CD4-positive, CD25-positive, alpha-beta regulatory T cell (primary cell): Measurements from ENCODE around the gene URB2. TPM values are rescaled to one million over a fixed set of nuclear protein-coding genes. Genes with fewer than 3 reads are reported as not detected.

ENCODE experiments used
- ATAC-seq, 2 donors: fragments of 150-1000 bp; cut with Tn5 transposase; one replicate each; pipeline ENCODE4 v1.10.0; 2021; ENCODE audit warnings: low read depth in 2 of 2, moderate number of reproducible peaks in 2 of 2, moderate library complexity in 1 of 2
- DNase-seq, 3 donors: peaks; one replicate each; pipeline versions ENCODE4 v3.0.0 to v3.0.0-alpha.2; 2012 to 2022; ENCODE audit warnings: mixed read lengths in 1 of 3
- H3K27ac ChIP-seq: one replicate; pipeline ENCODE4 v1.7.0; 2013; ENCODE audit warnings: mild to moderate bottlenecking, low read length; ENCODE audit not compliant: insufficient read depth, poor library complexity, severe bottlenecking
- H3K27me3 ChIP-seq: one replicate; pipeline ENCODE4 v1.7.0; 2013; ENCODE audit warnings: low read length; ENCODE audit not compliant: control insufficient read depth, insufficient read depth
- H3K36me3 ChIP-seq: one replicate; pipeline ENCODE4 v1.7.0; 2013; ENCODE audit warnings: mild to moderate bottlenecking, low read length, moderate library complexity; ENCODE audit not compliant: control insufficient read depth, insufficient read depth
- H3K4me1 ChIP-seq: 2 replicates; pipeline ENCODE4 v1.7.0; 2013; ENCODE audit warnings: mild to moderate bottlenecking, low read length; ENCODE audit not compliant: insufficient read depth, control insufficient read depth, poor library complexity, severe bottlenecking
- H3K4me3 ChIP-seq: one replicate; pipeline ENCODE4 v1.7.0; 2013; ENCODE audit warnings: low read depth, mild to moderate bottlenecking, low read length, moderate library complexity
- H3K9me3 ChIP-seq, 2 experiments: 1 replicate in 1 of 2; 2 replicates in 1 of 2; pipeline ENCODE4 v1.7.0; 2013; ENCODE audit warnings: low read length in 2 of 2, mild to moderate bottlenecking in 1 of 2, moderate library complexity in 1 of 2; ENCODE audit not compliant: control insufficient read depth in 2 of 2
- H3K27ac Mint-ChIP-seq, 3 donors: one replicate each; pipeline ENCODE4 v1.8.0; 2020 to 2022; ENCODE audit warnings: mild to moderate bottlenecking in 3 of 3, mixed read lengths in 3 of 3, moderate library complexity in 2 of 3
- H3K27me3 Mint-ChIP-seq: one replicate; pipeline ENCODE4 v1.8.0; 2022; ENCODE audit warnings: mild to moderate bottlenecking, mixed read lengths
- H3K36me3 Mint-ChIP-seq: one replicate; pipeline ENCODE4 v1.8.0; 2020; ENCODE audit warnings: mixed read lengths
- H3K4me1 Mint-ChIP-seq, 4 donors: one replicate each; pipeline ENCODE4 v1.8.0; 2020 to 2022; ENCODE audit warnings: mixed read lengths in 4 of 4, mild to moderate bottlenecking in 1 of 4
- H3K4me3 Mint-ChIP-seq, 4 donors: one replicate each; pipeline ENCODE4 v1.8.0; 2020 to 2022; ENCODE audit warnings: mild to moderate bottlenecking in 4 of 4, mixed read lengths in 4 of 4, moderate library complexity in 3 of 4
- H3K9me3 Mint-ChIP-seq, 7 donors: one replicate each; pipeline ENCODE4 v1.8.0; 2020 to 2022; ENCODE audit warnings: mixed read lengths in 7 of 7, mild to moderate bottlenecking in 3 of 7, moderate library complexity in 2 of 7
- polyA plus RNA-seq, 4 donors: library from polyadenylated mRNA; unstranded; fragments of 300-500 nt; fragmentation: Illumina TruSeq; gene quantifications; one replicate each; pipeline ENCODE4 v1.2.3, GENCODE V29; 2021
- total RNA-seq: library from RNA; stranded (reverse); gene quantifications from one replicate; pipeline ENCODE4 v1.2.3, GENCODE V29; 2022

The URB2 gene
- total and polyA plus RNA-seq, 5 donors from 2014 or later, result 2.9 to 10.4 (median 6.5) TPM

GRCh38 chr1:229650045-229650444 is 24.0 kb downstream of the URB2 start:
- Histone ChIP-seq H3K9me3 (no peaks in the 10 kb centered on the region), H3K36me3 (peaks cover 65% of the 10 kb centered on the region), H3K4me1 (no peaks in the 10 kb centered on the region), H3K4me3 (no peak overlapping the region), H3K27me3 (no peaks in the 10 kb centered on the region), H3K27ac (no peak overlapping the region)
- Mint-ChIP-seq H3K27ac (no peak overlapping the region), H3K4me1 (peaks cover 0 to 2% (median 0%) of the 10 kb centered on the region in 4 donors), H3K27me3 (no peaks in the 10 kb centered on the region), H3K4me3 (no peak overlapping the region), H3K36me3 (peaks cover 50% of the 10 kb centered on the region), H3K9me3 (no peaks in the 10 kb centered on the region)
- ATAC-seq (no peak), DNase-seq (no peak)

GRCh38 chr1:229651546-229651945 is 25.5 kb downstream of the URB2 start:
- H3K9me3 Mint-ChIP-seq, result no peaks in the 10 kb centered on the region
- no peak overlapping the region for H3K4me3 Mint-ChIP-seq
- no peaks in the 10 kb centered on the region for H3K27me3 Mint-ChIP-seq
- H3K4me1 Mint-ChIP-seq, result no peaks in the 10 kb centered on the region
- Histone ChIP-seq H3K4me1 (no peaks in the 10 kb centered on the region), H3K4me3 (no peak overlapping the region), H3K27ac (no peak overlapping the region), H3K9me3 (no peaks in the 10 kb centered on the region), H3K27me3 (no peaks in the 10 kb centered on the region), H3K36me3 (peaks cover 57% of the 10 kb centered on the region)
- H3K27ac Mint-ChIP-seq, result no peak overlapping the region
- no peak for DNase-seq
- peaks cover 50% of the 10 kb centered on the region for H3K36me3 Mint-ChIP-seq
- no peak for ATAC-seq

- Histone ChIP-seq H3K9me3 (no peaks in the 10 kb centered on the region), H3K4me3 (no peak overlapping the region), H3K36me3 (peaks cover 53% of the 10 kb centered on the region), H3K4me1 (no peaks in the 10 kb centered on the region), H3K27ac (no peak overlapping the region), H3K27me3 (no peaks in the 10 kb centered on the region)
- Mint-ChIP-seq H3K4me1 (no peaks in the 10 kb centered on the region), H3K36me3 (peaks cover 41% of the 10 kb centered on the region), H3K9me3 (no peaks in the 10 kb centered on the region), H3K27ac (no peak overlapping the region), H3K4me3 (no peak overlapping the region), H3K27me3 (no peaks in the 10 kb centered on the region)
- DNase-seq (no peak), ATAC-seq (no peak)
These were observed 27.4 kb downstream of the URB2 start for GRCh38 chr1:229653420-229653819.

GRCh38 chr1:229655781-229656180 is 29.7 kb downstream of the URB2 start:
- H3K4me3 Mint-ChIP-seq, result no peak overlapping the region
- H3K27me3 Mint-ChIP-seq, result no peaks in the 10 kb centered on the region
- H3K27ac ChIP-seq, result no peak overlapping the region
- H3K27ac Mint-ChIP-seq, result peak overlapping the region in 1 of 3 donors; percentile 26
- no peaks in the 10 kb centered on the region for H3K27me3 ChIP-seq
- no peak for ATAC-seq
- peaks cover 55% of the 10 kb centered on the region for H3K36me3 ChIP-seq
- peaks cover 37% of the 10 kb centered on the region for H3K36me3 Mint-ChIP-seq
- no peaks in the 10 kb centered on the region for H3K9me3 Mint-ChIP-seq
- H3K9me3 ChIP-seq, result no peaks in the 10 kb centered on the region
- no peaks in the 10 kb centered on the region for H3K4me1 Mint-ChIP-seq
- H3K4me3 ChIP-seq, result no peak overlapping the region
- no peak for DNase-seq
- H3K4me1 ChIP-seq, result no peaks in the 10 kb centered on the region

- no peaks in the 10 kb centered on the region for H3K9me3 ChIP-seq
- no peaks in the 10 kb centered on the region for H3K9me3 Mint-ChIP-seq
- H3K36me3 ChIP-seq, result peaks cover 43% of the 10 kb centered on the region
- H3K27me3 ChIP-seq, result no peaks in the 10 kb centered on the region
- peaks cover 34% of the 10 kb centered on the region for H3K36me3 Mint-ChIP-seq
- peaks cover 0 to 5% (median 2%) of the 10 kb centered on the region in 4 donors for H3K4me1 Mint-ChIP-seq
- H3K4me3 ChIP-seq, result no peak overlapping the region
- no peak for DNase-seq
- no peak for ATAC-seq
- H3K27ac Mint-ChIP-seq, result peak overlapping the region in 1 of 3 donors; percentile 36
- no peak overlapping the region for H3K27ac ChIP-seq
- H3K27me3 Mint-ChIP-seq, result no peaks in the 10 kb centered on the region
- H3K4me3 Mint-ChIP-seq, result no peak overlapping the region
- peaks cover 5% of the 10 kb centered on the region for H3K4me1 ChIP-seq
These were observed 32.1 kb downstream of the URB2 start for GRCh38 chr1:229657993-229658755.

GRCh38 chr1:229661022-229661877 is 35.2 kb downstream of the URB2 start:
- H3K4me1 ChIP-seq, result peaks cover 16% of the 10 kb centered on the region
- no peaks in the 10 kb centered on the region for H3K9me3 ChIP-seq
- peaks cover 13% of the 10 kb centered on the region for H3K36me3 Mint-ChIP-seq
- H3K4me3 Mint-ChIP-seq, result no peak overlapping the region
- peaks cover 0 to 5% (median 2%) of the 10 kb centered on the region in 4 donors for H3K4me1 Mint-ChIP-seq
- peaks cover 29% of the 10 kb centered on the region for H3K36me3 ChIP-seq
- ATAC-seq (peak; percentile 60 to 72), DNase-seq (peak; percentile 39 to 65 (median 59))
- H3K27ac ChIP-seq, result no peak overlapping the region
- H3K9me3 Mint-ChIP-seq, result no peaks in the 10 kb centered on the region
- H3K27me3 ChIP-seq, result no peaks in the 10 kb centered on the region
- H3K4me3 ChIP-seq, result no peak overlapping the region
- H3K27ac Mint-ChIP-seq, result peak overlapping the region in 1 of 3 donors; percentile 16
- H3K27me3 Mint-ChIP-seq, result no peaks in the 10 kb centered on the region

- Histone ChIP-seq H3K9me3 (no peaks in the 10 kb centered on the region), H3K4me1 (peaks cover 16% of the 10 kb centered on the region), H3K27me3 (no peaks in the 10 kb centered on the region), H3K27ac (no peak overlapping the region), H3K4me3 (no peak overlapping the region), H3K36me3 (peaks cover 29% of the 10 kb centered on the region)
- Mint-ChIP-seq H3K36me3 (peaks cover 13% of the 10 kb centered on the region), H3K4me3 (no peak overlapping the region), H3K27ac (no peak overlapping the region), H3K4me1 (peaks cover 0 to 5% (median 2%) of the 10 kb centered on the region in 4 donors), H3K9me3 (no peaks in the 10 kb centered on the region), H3K27me3 (no peaks in the 10 kb centered on the region)
- no peak for ATAC-seq
- DNase-seq, result no peak
These were observed 35.9 kb downstream of the URB2 start for GRCh38 chr1:229661897-229662296.
